ENCODE data around the gene BAG3.
"Not testable (repeated sequence)": the region's sequence is repeated elsewhere in the genome, so short reads cannot be mapped to it uniquely, and the experiment has no call there.

Gene BAG3

GRCh38 chr10:119640875-119641526, 10.2 kb upstream of the BAG3 start:
- no peak for DNase-seq

DNA sequence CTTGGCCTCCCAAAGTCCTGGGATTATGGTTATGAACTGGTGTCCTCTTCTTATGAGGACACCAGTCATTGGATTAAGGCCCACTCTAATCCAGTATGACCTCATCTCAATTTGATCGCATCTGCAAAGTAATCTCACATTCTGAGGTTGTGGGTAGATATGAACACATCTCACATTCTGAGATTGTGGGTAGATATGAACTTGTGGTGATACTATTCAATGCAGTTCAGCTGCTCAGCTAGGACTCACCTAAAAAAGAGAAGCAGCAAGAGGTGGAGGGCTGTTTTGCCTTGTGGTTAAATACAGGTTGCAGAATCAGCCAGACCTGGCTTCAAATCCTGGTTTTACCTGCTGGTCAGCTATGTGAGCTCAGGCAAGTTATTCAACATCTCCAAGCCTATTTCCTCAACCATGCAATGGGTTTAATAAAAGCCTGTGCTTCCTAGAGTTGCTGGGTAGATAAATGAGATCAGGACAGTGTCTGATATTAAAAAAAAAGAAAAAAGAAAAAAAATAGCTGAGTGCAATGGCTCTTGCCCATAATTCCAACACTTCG, 8.5 kb upstream of the BAG3 start:
- DNase-seq, result no peak

DNA sequence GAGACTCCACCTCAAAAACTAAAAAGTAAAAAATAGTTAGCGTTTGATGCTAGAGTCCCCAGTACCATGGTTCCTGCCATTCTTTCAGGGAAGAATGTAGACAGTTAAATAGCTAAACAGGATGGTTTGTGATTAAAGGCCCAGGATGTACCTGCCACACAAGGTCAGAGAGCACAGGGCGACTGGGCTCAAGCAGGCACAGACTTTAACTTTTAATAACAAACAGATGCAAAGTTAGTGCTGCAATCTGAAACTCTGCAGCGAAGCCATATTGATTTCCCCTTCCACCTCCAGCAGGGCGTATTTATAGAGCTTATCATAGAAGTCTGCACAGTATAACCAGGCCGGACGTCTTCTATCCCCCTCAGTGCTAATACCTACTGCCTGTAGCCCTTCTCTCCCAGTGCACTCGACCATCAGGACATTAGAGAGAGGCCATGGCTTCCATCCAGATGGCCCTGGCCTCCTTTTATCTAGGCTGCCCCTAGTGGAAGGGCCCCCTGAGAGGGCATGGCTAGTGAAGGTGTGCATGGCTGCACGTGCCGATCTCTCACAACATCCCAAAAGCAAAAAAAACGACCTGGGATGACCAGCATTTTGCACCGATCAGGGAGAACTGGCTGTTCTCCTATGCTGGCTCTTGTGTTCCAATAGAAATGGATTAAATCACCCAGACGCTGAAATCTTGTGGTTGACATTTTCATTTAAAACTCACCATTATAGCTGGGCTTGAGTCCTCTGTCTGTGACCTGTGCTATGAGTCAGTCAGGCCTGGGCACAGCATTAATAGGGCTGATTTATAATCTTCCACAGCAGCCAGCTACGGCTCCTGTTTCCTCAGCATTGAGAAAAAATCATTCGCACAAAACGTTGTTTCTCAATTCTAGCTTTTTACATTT, 7.6 kb upstream of the BAG3 start:
- no peak for DNase-seq

- DNase-seq, result no peak
These were observed 6.9 kb upstream of the BAG3 start for GRCh38 chr10:119644205-119644814.

GRCh38 chr10:119644994-119645393, 6.2 kb upstream of the BAG3 start:
- DNase-seq, result no peak

DNA sequence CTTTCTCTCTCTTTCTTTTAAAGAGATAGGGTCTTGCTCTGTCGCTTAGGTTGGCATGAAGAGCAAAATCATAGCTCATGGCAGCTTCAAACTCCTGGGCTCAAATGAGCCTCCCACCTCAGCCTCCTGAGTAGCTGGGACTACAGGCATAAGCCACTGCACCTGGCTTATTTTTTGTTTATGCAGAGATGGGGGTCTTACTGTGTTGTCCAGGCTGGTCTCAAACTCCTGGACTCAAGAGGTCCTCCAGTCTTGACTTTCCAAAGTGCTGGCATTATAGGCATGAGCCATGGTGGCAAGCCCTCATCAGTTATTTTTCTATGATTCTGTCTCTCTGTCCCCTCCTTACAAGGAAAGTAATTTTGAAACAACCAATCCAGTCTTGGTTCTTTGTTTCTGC, 1.1 kb upstream of the BAG3 start:
- no peak for DNase-seq

GRCh38 chr10:119651514-119652360, 557 bp downstream of the BAG3 start:
- no peak for DNase-seq

DNA sequence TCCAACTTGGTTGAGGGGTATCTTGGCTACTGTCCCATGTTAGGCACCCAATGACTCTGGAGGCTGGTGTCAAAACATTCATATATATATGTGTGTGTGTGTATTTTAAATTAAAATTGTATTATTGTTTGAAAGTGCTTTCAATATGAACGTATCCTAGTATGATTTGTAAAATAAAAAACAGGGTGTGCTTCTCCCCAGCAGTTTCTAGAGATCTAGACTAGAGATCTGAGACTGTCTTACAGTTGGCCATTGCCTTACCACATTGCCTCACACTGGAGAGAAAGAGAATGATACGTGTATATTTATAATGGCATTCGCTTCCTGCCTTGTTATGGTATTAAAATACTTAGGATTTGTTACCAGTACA, 1.2 kb downstream of the BAG3 start:
- DNase-seq, result no peak

GRCh38 chr10:119653209-119653608, 2.0 kb downstream of the BAG3 start:
- DNase-seq, result no peak

DNA sequence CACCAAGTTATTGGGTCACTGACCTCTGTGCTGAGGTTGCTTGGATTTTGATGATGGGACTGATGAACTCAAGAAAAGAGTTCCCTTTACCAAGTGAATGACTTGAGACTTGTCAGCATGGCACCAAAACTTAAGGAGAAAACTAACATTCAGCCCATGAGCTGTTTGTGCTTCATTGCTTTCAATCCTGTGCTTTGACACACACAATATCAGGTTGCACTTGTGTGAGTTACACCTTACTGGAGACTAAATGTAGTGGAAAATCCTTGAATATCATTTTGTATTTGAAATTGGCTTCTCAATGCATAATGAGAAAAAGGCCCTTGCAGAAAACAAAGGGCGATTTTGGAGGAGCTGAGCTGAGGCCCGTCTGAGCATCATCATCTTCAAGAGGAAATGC, 2.7 kb downstream of the BAG3 start:
- no peak for DNase-seq

- DNase-seq, result peak; percentile 38
These were observed 3.4 kb downstream of the BAG3 start for GRCh38 chr10:119654540-119654939.

DNA sequence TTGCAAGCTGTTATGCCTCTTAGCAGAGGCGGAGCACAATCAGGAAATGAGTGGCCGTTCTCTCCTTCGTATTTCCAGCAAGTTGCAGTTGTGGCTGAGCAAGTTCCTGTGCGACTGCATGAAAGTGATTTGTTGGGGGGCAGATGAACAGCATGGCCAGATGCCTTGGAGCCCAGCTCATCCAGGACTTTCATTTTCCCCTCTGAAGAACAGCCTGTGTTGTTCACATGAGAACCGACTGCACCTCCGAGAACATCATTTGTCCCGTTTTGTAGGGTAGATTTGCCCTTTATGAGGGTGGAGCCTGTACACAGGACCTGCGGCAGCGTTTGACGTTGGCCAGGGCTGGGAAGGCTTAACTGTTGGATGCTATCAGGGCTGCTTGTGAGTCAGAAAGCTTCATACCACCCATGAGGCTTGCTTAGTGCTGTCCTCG, 4.4 kb downstream of the BAG3 start:
- DNase-seq, result no peak

- DNase-seq, result no peak
These were observed 5.6 kb downstream of the BAG3 start for GRCh38 chr10:119656760-119657159.

GRCh38 chr10:119657725-119658124, 6.5 kb downstream of the BAG3 start:
- DNase-seq, result no peak

GRCh38 chr10:119658274-119658673, 7.1 kb downstream of the BAG3 start:
- no peak for DNase-seq

GRCh38 chr10:119659951-119660350, 8.8 kb downstream of the BAG3 start:
- DNase-seq, result peak; percentile 47

GRCh38 chr10:119662076-119662605, 11.0 kb downstream of the BAG3 start:
- not testable (repeated sequence) for DNase-seq

- DNase-seq, result no peak
These were observed 12.9 kb downstream of the BAG3 start for GRCh38 chr10:119663866-119664698.

DNA sequence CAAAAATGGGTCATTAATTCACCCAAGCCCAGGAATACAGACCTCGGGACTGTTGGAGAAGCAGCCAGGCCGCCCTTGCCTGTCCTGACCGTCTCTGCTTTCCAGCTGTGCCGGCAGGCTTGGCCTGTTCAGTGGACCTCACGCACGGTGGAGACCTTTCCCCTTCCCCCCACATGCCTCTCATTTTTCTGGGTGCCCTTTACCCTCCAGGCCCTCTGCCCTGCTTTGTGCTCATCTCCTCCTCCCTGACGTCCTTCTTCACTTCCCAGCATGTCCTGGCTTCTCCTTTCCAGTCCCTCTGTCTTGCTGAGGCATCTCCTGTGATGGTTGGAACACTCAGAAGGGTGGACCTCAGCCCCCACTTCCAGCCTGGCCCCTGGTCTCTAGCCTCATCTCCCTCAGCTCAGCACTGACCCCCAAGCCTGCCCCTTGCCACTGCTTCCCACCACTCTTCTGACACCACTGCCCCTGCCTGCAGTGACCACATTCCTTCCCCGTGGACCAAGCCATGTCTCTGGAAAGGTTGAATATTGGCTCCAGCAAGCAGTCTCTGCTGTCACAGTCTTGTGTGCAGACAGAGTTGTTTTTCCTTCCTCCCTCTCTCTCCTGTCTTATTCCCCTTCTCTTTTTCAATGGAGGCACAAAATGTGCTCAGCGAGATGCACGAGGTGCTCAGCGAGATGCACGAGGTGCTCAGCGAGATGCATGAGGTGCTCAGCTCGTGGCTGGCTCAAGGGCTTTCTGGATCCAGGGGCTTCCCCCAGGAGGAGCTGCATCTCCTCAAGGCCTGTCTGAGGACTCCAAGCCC, 14.9 kb downstream of the BAG3 start:
- no peak for DNase-seq

DNA sequence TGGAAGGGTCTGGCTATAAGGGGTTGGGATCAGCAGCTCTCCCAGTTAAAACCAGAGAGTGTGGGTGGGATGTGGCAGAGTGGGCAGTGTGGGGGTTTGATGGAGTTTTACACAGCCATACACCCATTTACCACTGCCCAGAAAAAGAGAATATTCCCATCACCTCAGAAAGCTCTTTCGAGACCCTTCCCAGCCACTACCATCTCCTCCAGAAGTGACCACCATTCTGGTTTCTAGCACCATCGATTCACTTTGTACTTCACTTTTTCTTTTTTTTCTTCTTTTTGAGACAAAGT, 15.5 kb downstream of the BAG3 start:
- DNase-seq, result no peak
